LNCAP (cell line): Measurements from ENCODE around the gene CCDC142.

Source experiments
- TF ChIP-seq, protein P1 (sequence below): fragments of 450-650 bp; IDR thresholded peaks from 2 replicates; pipeline ENCODE4 v1.5.1; 2017; ENCODE audit warnings: mild to moderate bottlenecking

Gene CCDC142

DNA sequence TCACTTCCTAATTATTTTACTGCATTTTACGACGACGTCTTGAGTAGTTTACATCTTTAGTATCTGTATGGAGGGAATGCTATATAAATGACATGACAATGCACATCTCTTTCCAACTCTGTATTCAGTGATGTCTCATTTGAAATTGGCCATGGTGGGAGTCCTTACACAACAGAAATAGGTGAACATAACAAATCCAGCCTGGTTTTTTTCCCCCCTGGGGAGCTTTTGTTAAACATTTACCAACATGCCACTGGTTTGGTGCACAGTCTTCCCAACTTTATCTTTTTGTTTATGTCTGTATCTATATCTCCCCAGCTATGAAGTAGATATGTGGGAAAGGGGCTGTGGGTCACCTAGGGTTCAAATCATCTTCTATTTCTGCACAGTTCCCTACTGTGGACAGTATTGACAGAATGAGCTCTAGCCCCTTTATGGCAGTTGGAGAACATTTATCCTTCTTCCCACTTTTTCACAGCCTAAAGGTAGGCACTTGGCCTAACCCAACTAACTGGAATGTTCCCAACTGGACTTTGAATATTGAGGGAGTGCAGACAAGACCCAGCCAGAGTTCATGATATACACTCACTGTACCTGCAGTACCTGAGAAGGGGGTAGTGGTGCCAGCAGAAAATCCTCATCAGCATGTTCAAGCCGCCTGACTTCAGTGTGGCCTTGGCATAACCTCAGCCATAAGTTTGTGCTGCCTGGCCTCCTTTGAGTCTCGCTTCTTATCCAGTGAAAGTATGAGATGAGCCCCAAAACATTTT, 35.4 kb downstream of the CCDC142 start:
- TF ChIP-seq, protein P1, sequence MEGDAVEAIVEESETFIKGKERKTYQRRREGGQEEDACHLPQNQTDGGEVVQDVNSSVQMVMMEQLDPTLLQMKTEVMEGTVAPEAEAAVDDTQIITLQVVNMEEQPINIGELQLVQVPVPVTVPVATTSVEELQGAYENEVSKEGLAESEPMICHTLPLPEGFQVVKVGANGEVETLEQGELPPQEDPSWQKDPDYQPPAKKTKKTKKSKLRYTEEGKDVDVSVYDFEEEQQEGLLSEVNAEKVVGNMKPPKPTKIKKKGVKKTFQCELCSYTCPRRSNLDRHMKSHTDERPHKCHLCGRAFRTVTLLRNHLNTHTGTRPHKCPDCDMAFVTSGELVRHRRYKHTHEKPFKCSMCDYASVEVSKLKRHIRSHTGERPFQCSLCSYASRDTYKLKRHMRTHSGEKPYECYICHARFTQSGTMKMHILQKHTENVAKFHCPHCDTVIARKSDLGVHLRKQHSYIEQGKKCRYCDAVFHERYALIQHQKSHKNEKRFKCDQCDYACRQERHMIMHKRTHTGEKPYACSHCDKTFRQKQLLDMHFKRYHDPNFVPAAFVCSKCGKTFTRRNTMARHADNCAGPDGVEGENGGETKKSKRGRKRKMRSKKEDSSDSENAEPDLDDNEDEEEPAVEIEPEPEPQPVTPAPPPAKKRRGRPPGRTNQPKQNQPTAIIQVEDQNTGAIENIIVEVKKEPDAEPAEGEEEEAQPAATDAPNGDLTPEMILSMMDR, result no peak

DNA sequence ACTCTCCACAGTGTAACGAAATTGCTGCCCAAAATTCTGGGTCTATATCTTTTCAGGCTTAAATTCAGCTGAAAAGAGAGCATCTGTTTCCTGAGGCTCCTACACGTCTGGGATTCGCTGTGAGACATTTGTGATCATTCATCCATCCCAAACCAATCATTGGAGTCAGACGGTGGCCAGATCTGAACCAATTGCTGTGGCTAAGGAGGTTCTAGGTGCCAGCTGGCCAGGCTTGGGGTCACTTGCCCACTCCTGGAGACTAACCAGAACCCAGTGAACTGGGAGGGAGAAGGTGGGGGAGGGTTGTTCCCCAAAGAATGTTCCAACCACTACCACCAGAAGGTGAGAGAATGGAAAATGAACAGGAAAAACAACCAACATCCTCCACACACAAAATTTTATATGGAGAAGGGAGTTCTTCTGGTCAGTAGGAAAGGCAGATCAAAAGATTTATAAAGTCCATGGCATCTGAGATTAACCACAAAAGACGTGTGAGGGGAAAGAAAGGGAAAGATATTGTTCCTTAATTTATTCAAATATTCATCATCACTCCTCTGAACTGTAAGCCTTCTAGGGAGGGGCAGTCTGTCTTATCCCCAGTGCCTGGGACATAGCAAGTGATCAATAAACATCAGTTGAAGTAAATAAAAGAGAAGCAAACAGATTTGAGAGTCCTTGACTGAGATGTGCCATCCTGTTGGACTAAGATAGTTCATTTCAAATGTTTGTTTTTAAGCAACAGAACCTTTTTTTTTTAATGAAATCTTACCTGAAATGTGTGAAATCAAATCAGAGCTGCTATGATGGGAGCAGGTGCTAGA, 38.1 kb downstream of the CCDC142 start:
- TF ChIP-seq, protein P1, result no peak

DNA sequence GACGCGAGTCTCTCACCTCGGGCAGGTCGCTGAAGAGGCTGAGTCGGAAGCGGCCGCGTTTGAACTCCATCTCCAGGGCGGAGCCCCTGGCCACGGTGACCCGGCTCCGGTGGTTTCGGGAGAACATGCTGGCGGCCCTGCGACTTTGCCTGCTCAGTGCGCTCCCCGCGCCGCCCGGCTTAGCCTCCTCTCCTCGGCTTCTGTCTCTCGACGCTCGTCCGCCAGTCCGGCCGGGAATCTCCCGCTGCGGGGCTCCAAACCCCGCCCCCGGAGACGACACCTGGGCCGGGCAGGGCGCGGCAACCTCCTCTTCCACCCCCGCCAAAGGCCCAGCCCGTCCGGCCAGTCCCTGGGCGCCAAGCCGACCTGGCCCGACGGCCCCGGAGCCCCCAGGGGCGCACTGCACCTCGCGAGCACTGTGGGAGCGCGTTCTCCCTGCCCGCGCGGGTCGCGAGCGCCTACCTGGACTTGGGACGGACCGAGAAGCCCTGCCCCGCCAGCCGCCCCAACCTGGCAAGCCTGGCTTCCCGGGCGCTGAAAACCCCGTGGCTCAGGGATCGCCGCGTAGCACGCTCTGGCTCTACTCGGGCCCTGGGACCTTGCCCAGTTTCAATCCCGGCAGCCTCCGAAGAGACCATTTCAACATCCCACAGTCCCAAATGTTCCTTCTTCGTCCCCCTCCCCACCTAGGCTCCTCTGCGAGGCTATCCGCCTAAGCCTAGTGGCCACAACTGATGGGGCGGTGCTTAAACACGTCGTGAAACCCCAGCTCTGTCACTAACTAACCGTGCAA, 40.9 kb downstream of the CCDC142 start, which contains the start of gene RTKN:
Gene RTKN, minus strand, starts transcription at position 248 of the 793 bp plus-strand sequence. Its CDS starts 121 bp downstream, at position 127.
- TF ChIP-seq, protein P1, result no peak

DNA sequence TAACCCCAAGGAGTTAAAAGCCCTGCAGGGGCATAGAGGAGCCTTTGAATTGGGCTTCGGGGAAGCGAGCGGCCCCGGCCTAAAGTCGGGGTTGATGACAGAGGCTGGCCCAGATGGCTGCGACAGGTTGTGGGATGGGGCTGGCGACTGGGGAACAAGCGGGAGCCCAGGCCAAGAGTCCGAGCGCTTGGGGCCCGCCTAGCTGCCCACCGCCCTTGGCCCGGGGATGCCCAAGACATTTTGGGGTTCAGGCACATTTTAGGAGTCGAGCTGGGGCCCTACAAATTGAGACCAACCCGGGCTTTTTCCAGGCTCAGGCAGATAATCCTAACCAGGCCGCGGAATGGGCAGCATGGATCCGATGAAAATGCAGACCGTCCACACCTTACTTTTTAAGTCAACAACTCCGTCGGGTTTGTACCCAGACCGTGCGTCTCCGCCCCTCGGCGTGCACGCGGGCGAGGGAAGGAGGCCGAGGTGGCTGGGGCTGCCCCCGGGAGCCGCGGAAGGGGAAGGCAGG, 41.6 kb downstream of the CCDC142 start:
- TF ChIP-seq, protein P1, result no peak

DNA sequence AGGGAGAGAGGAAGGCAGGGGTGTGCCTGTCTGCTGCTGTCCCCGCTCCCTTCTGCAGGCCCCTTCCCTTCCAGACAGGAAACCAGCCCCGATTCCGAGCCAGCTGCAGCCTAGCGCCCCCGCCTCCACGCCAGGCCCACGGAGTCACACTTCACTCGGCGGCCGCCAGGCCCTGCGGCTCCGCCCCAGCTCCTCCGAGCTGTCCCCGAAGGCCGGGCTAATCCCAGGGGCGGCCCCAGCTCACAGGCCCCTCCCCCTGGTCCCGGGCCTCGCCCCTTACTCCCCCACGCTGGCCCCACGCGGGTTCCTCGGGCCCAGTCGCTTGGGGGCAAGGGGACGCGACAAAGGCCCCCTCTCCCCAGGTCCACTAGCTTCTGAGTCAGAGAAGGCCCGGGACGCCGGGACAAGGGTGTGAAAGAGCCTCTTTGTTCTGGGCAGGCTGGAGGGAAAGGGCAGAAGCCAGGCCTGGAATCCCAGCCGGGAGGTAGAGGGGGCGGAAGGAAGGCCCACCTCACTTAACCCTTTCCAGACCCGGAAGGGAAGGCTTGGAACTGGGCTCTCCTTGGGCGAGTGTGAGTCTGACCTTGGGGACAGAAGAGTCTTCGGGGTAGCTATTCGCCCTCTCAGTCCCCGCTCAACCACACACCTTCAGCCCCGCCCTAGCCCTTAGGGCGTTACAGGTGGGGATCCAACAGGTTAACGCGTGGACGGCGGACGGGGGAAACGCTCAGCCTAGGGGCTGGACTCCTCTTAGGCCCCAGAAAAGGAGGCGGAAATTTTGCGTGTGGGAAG, 42.2 kb downstream of the CCDC142 start:
- TF ChIP-seq, protein P1, result no peak

DNA sequence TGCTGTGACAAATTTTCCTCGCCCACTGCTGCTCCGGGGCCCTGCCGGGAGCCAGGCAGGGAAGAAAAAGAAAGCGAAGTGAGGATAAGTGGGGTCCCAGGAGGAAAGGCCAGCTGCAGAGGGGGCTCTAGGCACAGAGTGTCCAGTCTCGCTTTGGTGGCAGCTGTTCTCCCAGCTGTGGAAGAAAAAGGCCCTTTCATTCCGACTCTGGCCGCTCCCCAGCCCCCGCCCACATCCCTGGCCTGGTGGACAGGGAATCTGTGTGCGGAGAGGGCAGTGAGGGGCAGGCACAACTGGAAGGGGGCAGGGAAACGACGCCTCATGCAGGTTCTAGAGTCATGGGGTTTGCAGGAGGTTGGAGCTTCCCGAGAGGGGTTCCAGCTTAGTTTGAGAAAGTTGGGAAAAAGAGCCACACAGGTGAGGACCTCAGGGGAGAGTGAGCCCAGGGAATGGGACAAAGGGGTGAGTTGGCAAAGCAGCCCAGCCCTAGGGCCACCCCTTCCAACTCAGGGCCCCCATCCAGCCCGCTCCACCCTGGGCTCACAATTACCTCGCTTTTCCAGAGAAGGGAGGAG, 42.9 kb downstream of the CCDC142 start:
- TF ChIP-seq, protein P1, result no peak
